GM10847 (cell line): ENCODE results near the gene GIT1.

Source experiments
- POLR2A ChIP-seq: IDR thresholded peaks from 2 replicates; pipeline ENCODE4 v1.6.1; 2011; ENCODE audit not compliant: insufficient read length; ENCODE audit errors: extremely low read depth

Gene GIT1

GRCh38 chr17:29557085-29557738 lies 32.2 kb downstream of the GIT1 start:
- TF ChIP-seq POLR2A = no peak

DNA sequence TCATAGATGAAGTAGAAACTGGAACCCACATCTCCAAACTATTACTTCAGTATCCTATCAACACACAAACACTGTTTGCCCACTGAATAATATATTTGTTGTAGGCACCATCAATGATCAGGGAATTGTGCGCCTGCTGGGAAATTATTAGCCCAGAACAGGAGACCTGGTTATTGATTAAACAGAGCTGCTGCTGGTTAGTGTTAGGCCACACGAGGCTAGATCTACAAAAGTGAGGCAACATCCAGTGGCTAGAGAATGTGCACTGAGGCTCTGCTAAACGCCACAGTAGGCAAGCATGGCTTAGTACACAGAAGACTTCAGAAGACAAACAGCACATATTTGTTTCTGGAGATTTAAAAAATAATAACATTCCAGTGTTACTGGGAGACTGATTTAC lies 33.6 kb downstream of the GIT1 start:
- no peak for TF ChIP-seq POLR2A

GRCh38 chr17:29549177-29549923 lies 40.1 kb downstream of the GIT1 start:
- TF ChIP-seq POLR2A = no peak

- TF ChIP-seq POLR2A = no peak
These were observed 42.6 kb downstream of the GIT1 start for GRCh38 chr17:29546830-29547229.

DNA sequence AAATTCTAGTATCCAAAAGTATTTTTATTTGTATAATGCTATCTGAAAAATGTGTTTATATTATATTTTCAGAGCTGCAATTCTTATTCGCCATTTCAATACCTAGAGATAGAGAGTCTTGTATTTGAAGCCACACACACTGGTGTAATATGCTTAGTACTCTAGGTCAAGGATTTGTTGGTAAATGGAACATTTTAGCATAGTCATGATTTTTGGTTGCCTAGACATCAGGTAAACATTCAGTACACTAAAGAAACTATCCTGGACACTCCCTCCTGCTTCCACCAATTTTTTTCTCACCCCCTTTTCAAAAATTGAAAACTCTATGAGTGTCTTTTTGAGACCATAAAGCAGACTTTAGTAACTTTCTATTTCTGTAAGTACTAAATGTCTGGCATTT lies 43.4 kb downstream of the GIT1 start:
- TF ChIP-seq POLR2A = no peak

DNA sequence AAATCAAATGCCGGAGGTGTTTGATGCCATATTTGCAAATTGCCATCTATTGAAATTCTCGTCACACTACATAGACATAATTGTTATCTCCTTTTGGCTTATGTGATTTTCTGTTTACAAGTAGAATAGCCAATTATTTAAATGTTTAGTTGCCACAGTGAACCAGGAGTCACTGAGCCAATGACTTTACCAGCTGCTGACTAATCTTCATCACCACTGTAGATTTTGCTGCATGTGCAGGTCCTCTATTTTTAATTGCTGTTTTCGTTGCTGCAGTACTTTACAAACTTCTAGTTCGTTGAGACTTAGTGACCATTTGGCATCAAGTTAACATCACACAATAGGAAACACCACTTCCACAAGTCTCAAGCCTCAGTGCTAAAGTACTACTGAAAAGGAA lies 45.4 kb downstream of the GIT1 start:
- no peak for TF ChIP-seq POLR2A

DNA sequence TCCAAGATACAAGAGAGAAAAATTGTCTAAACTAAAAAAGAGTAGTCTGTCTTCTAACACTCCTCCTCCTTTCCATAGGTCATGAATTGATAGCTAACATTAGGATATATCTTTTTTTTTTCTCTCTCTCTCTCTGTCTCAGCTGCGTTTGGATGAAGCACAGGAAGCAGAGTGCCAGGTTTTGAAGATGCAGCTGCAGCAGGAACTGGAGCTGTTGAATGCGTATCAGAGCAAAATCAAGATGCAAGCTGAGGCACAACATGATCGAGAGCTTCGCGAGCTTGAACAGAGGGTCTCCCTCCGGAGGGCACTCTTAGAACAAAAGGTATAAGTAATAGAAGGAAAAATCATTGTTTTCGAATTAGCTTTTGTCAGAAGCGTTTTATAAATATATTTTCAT lies 55.5 kb downstream of the GIT1 start:
- TF ChIP-seq POLR2A = no peak

GRCh38 chr17:29526322-29526721 lies 63.1 kb downstream of the GIT1 start:
- no peak for TF ChIP-seq POLR2A

GRCh38 chr17:29524692-29525091 lies 64.8 kb downstream of the GIT1 start:
- TF ChIP-seq POLR2A = no peak
